Measurements from ENCODE around the gene CERK.

The CERK gene

GRCh38 chr22:46764779-46765485 is 26.9 kb upstream of the CERK start:
- DNase-seq (ENCODE audit: low read depth) = no peak

GRCh38 chr22:46764140-46764680 is 26.2 kb upstream of the CERK start:
- DNase-seq (ENCODE audit: low read depth) = no peak

GRCh38 chr22:46763051-46763705 is 25.1 kb upstream of the CERK start:
- DNase-seq (ENCODE audit: low read depth) = no peak

- DNase-seq (ENCODE audit: low read depth) = peak; percentile 83
Observed at GRCh38 chr22:46762238-46763050, 24.4 kb upstream of the CERK start, which contains the start of gene TBC1D22A. TBC1D22A (plus strand) TSS chr22:46762650; CDS start chr22:46762787, 137 bp downstream.

- DNase-seq (ENCODE audit: low read depth) = no peak
Observed at GRCh38 chr22:46761539-46762237, 23.6 kb upstream of the CERK start.

- DNase-seq (ENCODE audit: low read depth) = no peak
Observed at GRCh38 chr22:46761017-46761416, 23.0 kb upstream of the CERK start.

GRCh38 chr22:46758867-46759290 is 20.8 kb upstream of the CERK start:
- peak; percentile 59 for DNase-seq (ENCODE audit: low read depth)

GRCh38 chr22:46758121-46758520 is 20.1 kb upstream of the CERK start:
- no peak for DNase-seq (ENCODE audit: low read depth)

- no peak for DNase-seq (ENCODE audit: low read depth)
Observed at GRCh38 chr22:46757104-46757503, 19.1 kb upstream of the CERK start.

GRCh38 chr22:46756097-46756496 is 18.0 kb upstream of the CERK start:
- DNase-seq (ENCODE audit: low read depth) = no peak

- no peak for DNase-seq (ENCODE audit: low read depth)
Observed at GRCh38 chr22:46755525-46755924, 17.5 kb upstream of the CERK start.

- no peak for DNase-seq (ENCODE audit: low read depth)
Observed at GRCh38 chr22:46754826-46755225, 16.8 kb upstream of the CERK start.

- peak; percentile 72 for DNase-seq (ENCODE audit: low read depth)
Observed at GRCh38 chr22:46754110-46754799, 16.2 kb upstream of the CERK start.

GRCh38 chr22:46753761-46754109 is 15.7 kb upstream of the CERK start:
- no peak for DNase-seq (ENCODE audit: low read depth)

GRCh38 chr22:46753360-46753759 is 15.3 kb upstream of the CERK start:
- no peak for DNase-seq (ENCODE audit: low read depth)

GRCh38 chr22:46752988-46753310 is 14.9 kb upstream of the CERK start:
- no peak for DNase-seq (ENCODE audit: low read depth)

GRCh38 chr22:46752286-46752987 is 14.4 kb upstream of the CERK start:
- DNase-seq (ENCODE audit: low read depth) = no peak

- DNase-seq (ENCODE audit: low read depth) = no peak
Observed at GRCh38 chr22:46750863-46751443, 12.9 kb upstream of the CERK start.

- no peak for DNase-seq (ENCODE audit: low read depth)
Observed at GRCh38 chr22:46750530-46750800, 12.4 kb upstream of the CERK start.

GRCh38 chr22:46749682-46750529 is 11.9 kb upstream of the CERK start:
- DNase-seq (ENCODE audit: low read depth) = no peak

Measured in CMK (cell line).